Mesenchymal stem cell (in vitro differentiated cells and primary cell): Measurements from ENCODE around the gene CHORDC1. TPM values are rescaled to one million over a fixed set of nuclear protein-coding genes. Genes with fewer than 3 reads are reported as not detected.

Experiments
- DNase-seq: peaks from one replicate; pipeline ENCODE4 v3.0.0-alpha.2; 2013
- H2AFZ ChIP-seq: one replicate; pipeline ENCODE4 v1.6.1; 2013; ENCODE audit warnings: low read depth, mild to moderate bottlenecking, control low read depth, inconsistent platforms, low read length, moderate library complexity
- H2AK5ac ChIP-seq: 2 replicates; pipeline ENCODE4 v1.6.1; 2013; ENCODE audit warnings: low read length, moderate library complexity, mild to moderate bottlenecking, inconsistent platforms; ENCODE audit not compliant: severe bottlenecking
- H2BK120ac ChIP-seq: one replicate; pipeline ENCODE4 v1.6.1; 2013; ENCODE audit warnings: low read depth, mild to moderate bottlenecking, inconsistent platforms, low read length, moderate library complexity
- H2BK12ac ChIP-seq, 2 experiments: one replicate each; pipeline ENCODE4 v1.6.1; 2013; ENCODE audit warnings: inconsistent platforms in 2 of 2, low read length in 2 of 2, mild to moderate bottlenecking in 2 of 2, moderate library complexity in 2 of 2, control low read depth in 1 of 2
- H2BK15ac ChIP-seq: one replicate; pipeline ENCODE4 v1.6.1; 2013; ENCODE audit warnings: mild to moderate bottlenecking, low read depth, inconsistent platforms; ENCODE audit not compliant: poor library complexity, severe bottlenecking
- H2BK5ac ChIP-seq: 2 replicates; pipeline ENCODE4 v1.6.1; 2013; ENCODE audit warnings: low read depth, mild to moderate bottlenecking, low read length, control low read depth, inconsistent platforms; ENCODE audit not compliant: poor library complexity, severe bottlenecking
- H3K14ac ChIP-seq, 2 experiments: one replicate each; pipeline ENCODE4 v1.6.1; 2013; ENCODE audit warnings: inconsistent platforms in 2 of 2, low read length in 2 of 2, control low read depth in 1 of 2, mild to moderate bottlenecking in 1 of 2, moderate library complexity in 1 of 2
- H3K18ac ChIP-seq, 2 experiments: one replicate each; pipeline ENCODE4 v1.6.1; 2013; ENCODE audit warnings: inconsistent platforms in 2 of 2, low read length in 2 of 2, control low read depth in 1 of 2, low read depth in 1 of 2, mild to moderate bottlenecking in 1 of 2
- H3K23ac ChIP-seq, 2 experiments: one replicate each; pipeline ENCODE4 v1.6.1; 2013; ENCODE audit warnings: inconsistent platforms in 2 of 2, low read length in 2 of 2, mild to moderate bottlenecking in 2 of 2, moderate library complexity in 2 of 2, control low read depth in 1 of 2
- H3K27ac ChIP-seq: 2 replicates; pipeline ENCODE4 v1.5.1; 2013; ENCODE audit warnings: mild to moderate bottlenecking, moderate library complexity, low read length, control low read depth, inconsistent platforms; ENCODE audit not compliant: poor library complexity, severe bottlenecking
- H3K27me3 ChIP-seq, 2 experiments: 2 replicates each; pipeline versions ENCODE4 v1.6.1 to v1.7.0; 2013; ENCODE audit warnings: low read length in 2 of 2, mild to moderate bottlenecking in 2 of 2, moderate library complexity in 2 of 2, control low read depth in 1 of 2, inconsistent platforms in 1 of 2; ENCODE audit not compliant: control insufficient read depth in 1 of 2, insufficient read depth in 1 of 2
- H3K36me3 ChIP-seq, 2 experiments: 2 replicates each; pipeline versions ENCODE4 v1.6.1 to v1.7.0; 2013; ENCODE audit warnings: low read length in 2 of 2, control low read depth in 1 of 2, inconsistent platforms in 1 of 2, low read depth in 1 of 2, mild to moderate bottlenecking in 1 of 2; ENCODE audit not compliant: insufficient read depth in 2 of 2, control insufficient read depth in 1 of 2
- H3K4ac ChIP-seq, 2 experiments: one replicate each; pipeline ENCODE4 v1.6.1; 2013; ENCODE audit warnings: inconsistent platforms in 2 of 2, low read length in 2 of 2, mild to moderate bottlenecking in 2 of 2, moderate library complexity in 2 of 2, control low read depth in 1 of 2, low read depth in 1 of 2
- H3K4me1 ChIP-seq: 2 replicates; pipeline ENCODE4 v1.6.1; 2013; ENCODE audit warnings: low read depth, low read length, control low read depth; ENCODE audit not compliant: control insufficient read depth, insufficient read depth
- H3K4me2 ChIP-seq: 2 replicates; pipeline ENCODE4 v1.6.1; 2013; ENCODE audit warnings: low read length, mild to moderate bottlenecking, inconsistent platforms; ENCODE audit not compliant: poor library complexity, severe bottlenecking
- H3K4me3 ChIP-seq, 2 experiments: 2 replicates each; pipeline versions ENCODE4 v1.5.1 to v1.7.0; 2013; ENCODE audit warnings: low read length in 2 of 2, mild to moderate bottlenecking in 2 of 2, control low read depth in 1 of 2, low read depth in 1 of 2; ENCODE audit not compliant: insufficient read depth in 1 of 2
- H3K79me1 ChIP-seq: replicated peaks from 2 replicates; pipeline ENCODE4 v1.6.1; 2013; ENCODE audit warnings: mild to moderate bottlenecking, control low read depth, low read length, inconsistent platforms; ENCODE audit not compliant: poor library complexity, severe bottlenecking
- H3K9ac ChIP-seq: 2 replicates; pipeline ENCODE4 v1.7.0; 2013; ENCODE audit warnings: mild to moderate bottlenecking, low read length, moderate library complexity
- H3K9me3 ChIP-seq: 2 replicates; pipeline ENCODE4 v1.7.0; 2013; ENCODE audit warnings: mild to moderate bottlenecking, low read length; ENCODE audit not compliant: control insufficient read depth
- H4K8ac ChIP-seq: one replicate; pipeline ENCODE4 v1.6.1; 2013; ENCODE audit warnings: inconsistent platforms, mild to moderate bottlenecking, low read length, moderate library complexity
- H4K91ac ChIP-seq: one replicate; pipeline ENCODE4 v1.6.1; 2013; ENCODE audit warnings: mild to moderate bottlenecking, low read length, inconsistent platforms
- WGBS: methylation state at CpG from one replicate; pipeline ENCODE4 v1.1.7; 2013; ENCODE audit warnings: mixed read lengths; 5-methylcytosine and 5-hydroxymethylcytosine counted together
- polyA plus RNA-seq, 2 experiments: library from polyadenylated mRNA; stranded (reverse); fragments of 200-250 nt; gene quantifications; one replicate each; pipeline ENCODE4 v1.2.3, GENCODE V29; 2013

CHORDC1 gene
- 24.1 TPM for polyA plus RNA-seq (2013, experiment 1 of 2)
- polyA plus RNA-seq (2013, experiment 2 of 2), result 24.1 TPM

GRCh38 chr11:90222459-90223247 is at the start of gene CHORDC1:
TSS of gene CHORDC1 (minus strand) at chr11:90223049. CDS start at chr11:90222954, 95 bp downstream.
- peaks cover 4% of the 10 kb centered on the region for H3K4me1 ChIP-seq
- H3K36me3 ChIP-seq, result no peaks in the 10 kb centered on the region
- peak within 1 kb of the TSS; percentile 66 for H3K4me2 ChIP-seq
- H3K18ac ChIP-seq, result peak within 1 kb of the TSS; percentile 77 to 94
- H4K8ac ChIP-seq, result peak within 1 kb of the TSS; percentile 96
- peak; percentile 89 for DNase-seq
- H3K23ac ChIP-seq, result no peak within 1 kb of the TSS
- H4K91ac ChIP-seq, result peak within 1 kb of the TSS; percentile 90
- no peaks in the 10 kb centered on the region for H3K27me3 ChIP-seq
- H2AFZ ChIP-seq, result peak within 1 kb of the TSS; percentile 42
- H3K79me1 ChIP-seq, result no peaks in the 10 kb centered on the region
- H3K4me3 ChIP-seq, result peak within 1 kb of the TSS; percentile 84 to 99
- under 1% methylated on average over 64 of the region's 71 CpGs for WGBS
- H3K9ac ChIP-seq, result peak within 1 kb of the TSS; percentile 96
- H3K4ac ChIP-seq, result peak within 1 kb of the TSS; percentile 55 to 81
- no peaks in the 10 kb centered on the region for H3K9me3 ChIP-seq
- peak within 1 kb of the TSS; percentile 89 for H2BK120ac ChIP-seq
- peak within 1 kb of the TSS in 1 of 2 experiments; percentile 18 for H2BK12ac ChIP-seq
- no peak within 1 kb of the TSS for H2AK5ac ChIP-seq
- peak within 1 kb of the TSS; percentile 82 for H3K27ac ChIP-seq
- H2BK5ac ChIP-seq, result peak within 1 kb of the TSS; percentile 22
- H3K14ac ChIP-seq, result peak within 1 kb of the TSS in 1 of 2 experiments; percentile 64
- peak within 1 kb of the TSS; percentile 80 for H2BK15ac ChIP-seq

- no peak overlapping the region for H2AFZ ChIP-seq
- WGBS, result 93% methylated on average over 1 of the region's 1 CpG
- no peak overlapping the region for H2BK120ac ChIP-seq
- no peak overlapping the region for H2BK15ac ChIP-seq
- no peak overlapping the region for H2BK5ac ChIP-seq
- H3K79me1 ChIP-seq, result no peaks in the 10 kb centered on the region
- no peak overlapping the region for H3K23ac ChIP-seq
- H3K27ac ChIP-seq, result no peak overlapping the region
- peaks cover 4% of the 10 kb centered on the region for H3K9me3 ChIP-seq
- H3K27me3 ChIP-seq, result no peaks in the 10 kb centered on the region
- no peak overlapping the region for H3K14ac ChIP-seq
- no peak overlapping the region for H3K4me2 ChIP-seq
- H3K4me3 ChIP-seq, result no peak overlapping the region
- H2BK12ac ChIP-seq, result no peak overlapping the region
- H3K9ac ChIP-seq, result no peak overlapping the region
- no peak overlapping the region for H4K8ac ChIP-seq
- no peak overlapping the region for H2AK5ac ChIP-seq
- H3K4ac ChIP-seq, result no peak overlapping the region
- no peaks in the 10 kb centered on the region for H3K4me1 ChIP-seq
- H3K36me3 ChIP-seq, result no peaks in the 10 kb centered on the region
- no peak for DNase-seq
- no peak overlapping the region for H3K18ac ChIP-seq
- no peak overlapping the region for H4K91ac ChIP-seq
These were observed 34.3 kb upstream of the CHORDC1 start for GRCh38 chr11:90257158-90257525.

- Histone ChIP-seq H2BK12ac (no peak overlapping the region), H3K9me3 (peaks cover 4% of the 10 kb centered on the region), H2BK15ac (no peak overlapping the region), H3K4me2 (no peak overlapping the region), H2BK120ac (no peak overlapping the region), H3K79me1 (no peaks in the 10 kb centered on the region), H3K23ac (no peak overlapping the region), H3K9ac (no peak overlapping the region), H2AFZ (no peak overlapping the region), H3K18ac (no peak overlapping the region), H4K8ac (no peak overlapping the region), H3K36me3 (no peaks in the 10 kb centered on the region), H2AK5ac (no peak overlapping the region), H3K14ac (no peak overlapping the region), H3K4me3 (no peak overlapping the region), H3K27ac (no peak overlapping the region), H2BK5ac (no peak overlapping the region), H3K27me3 (no peaks in the 10 kb centered on the region), H3K4ac (no peak overlapping the region), H3K4me1 (no peaks in the 10 kb centered on the region), H4K91ac (no peak overlapping the region)
- 76% methylated on average over 8 of the region's 8 CpGs for WGBS
- no peak for DNase-seq
These were observed 33.7 kb upstream of the CHORDC1 start for GRCh38 chr11:90256404-90257157.

- 32% methylated on average over 1 of the region's 2 CpGs for WGBS
- H3K79me1 ChIP-seq, result no peaks in the 10 kb centered on the region
- no peak overlapping the region for H4K91ac ChIP-seq
- H2BK5ac ChIP-seq, result no peak overlapping the region
- H2AFZ ChIP-seq, result no peak overlapping the region
- H3K4ac ChIP-seq, result no peak overlapping the region
- no peak overlapping the region for H3K9ac ChIP-seq
- H3K4me3 ChIP-seq, result no peak overlapping the region
- H3K18ac ChIP-seq, result no peak overlapping the region
- DNase-seq, result no peak
- no peaks in the 10 kb centered on the region for H3K36me3 ChIP-seq
- no peak overlapping the region for H2BK120ac ChIP-seq
- peaks cover 4% of the 10 kb centered on the region for H3K9me3 ChIP-seq
- H3K4me1 ChIP-seq, result no peaks in the 10 kb centered on the region
- no peak overlapping the region for H3K27ac ChIP-seq
- no peak overlapping the region for H2AK5ac ChIP-seq
- no peak overlapping the region for H3K14ac ChIP-seq
- no peak overlapping the region for H2BK12ac ChIP-seq
- no peaks in the 10 kb centered on the region for H3K27me3 ChIP-seq
- no peak overlapping the region for H3K4me2 ChIP-seq
- H4K8ac ChIP-seq, result no peak overlapping the region
- no peak overlapping the region for H2BK15ac ChIP-seq
- no peak overlapping the region for H3K23ac ChIP-seq
These were observed 31.2 kb upstream of the CHORDC1 start for GRCh38 chr11:90254065-90254464.
